Mesenchymal stem cell (in vitro differentiated cells and primary cell): ENCODE results near the gene PRLH.

ENCODE experiments used
- DNase-seq: peaks from one replicate; pipeline ENCODE4 v3.0.0-alpha.2; 2013
- H2AFZ ChIP-seq: one replicate; pipeline ENCODE4 v1.6.1; 2013; ENCODE audit warnings: low read depth, mild to moderate bottlenecking, control low read depth, inconsistent platforms, low read length, moderate library complexity
- H2AK5ac ChIP-seq: 2 replicates; pipeline ENCODE4 v1.6.1; 2013; ENCODE audit warnings: low read length, moderate library complexity, mild to moderate bottlenecking, inconsistent platforms; ENCODE audit not compliant: severe bottlenecking
- H2BK120ac ChIP-seq: one replicate; pipeline ENCODE4 v1.6.1; 2013; ENCODE audit warnings: low read depth, mild to moderate bottlenecking, inconsistent platforms, low read length, moderate library complexity
- H2BK12ac ChIP-seq, 2 experiments: one replicate each; pipeline ENCODE4 v1.6.1; 2013; ENCODE audit warnings: inconsistent platforms in 2 of 2, low read length in 2 of 2, mild to moderate bottlenecking in 2 of 2, moderate library complexity in 2 of 2, control low read depth in 1 of 2
- H2BK15ac ChIP-seq: one replicate; pipeline ENCODE4 v1.6.1; 2013; ENCODE audit warnings: mild to moderate bottlenecking, low read depth, inconsistent platforms; ENCODE audit not compliant: poor library complexity, severe bottlenecking
- H2BK5ac ChIP-seq: 2 replicates; pipeline ENCODE4 v1.6.1; 2013; ENCODE audit warnings: low read depth, mild to moderate bottlenecking, low read length, control low read depth, inconsistent platforms; ENCODE audit not compliant: poor library complexity, severe bottlenecking
- H3K14ac ChIP-seq, 2 experiments: one replicate each; pipeline ENCODE4 v1.6.1; 2013; ENCODE audit warnings: inconsistent platforms in 2 of 2, low read length in 2 of 2, control low read depth in 1 of 2, mild to moderate bottlenecking in 1 of 2, moderate library complexity in 1 of 2
- H3K18ac ChIP-seq, 2 experiments: one replicate each; pipeline ENCODE4 v1.6.1; 2013; ENCODE audit warnings: inconsistent platforms in 2 of 2, low read length in 2 of 2, control low read depth in 1 of 2, low read depth in 1 of 2, mild to moderate bottlenecking in 1 of 2
- H3K23ac ChIP-seq, 2 experiments: one replicate each; pipeline ENCODE4 v1.6.1; 2013; ENCODE audit warnings: inconsistent platforms in 2 of 2, low read length in 2 of 2, mild to moderate bottlenecking in 2 of 2, moderate library complexity in 2 of 2, control low read depth in 1 of 2
- H3K27ac ChIP-seq: 2 replicates; pipeline ENCODE4 v1.5.1; 2013; ENCODE audit warnings: mild to moderate bottlenecking, moderate library complexity, low read length, control low read depth, inconsistent platforms; ENCODE audit not compliant: poor library complexity, severe bottlenecking
- H3K27me3 ChIP-seq, 2 experiments: 2 replicates each; pipeline versions ENCODE4 v1.6.1 to v1.7.0; 2013; ENCODE audit warnings: low read length in 2 of 2, mild to moderate bottlenecking in 2 of 2, moderate library complexity in 2 of 2, control low read depth in 1 of 2, inconsistent platforms in 1 of 2; ENCODE audit not compliant: control insufficient read depth in 1 of 2, insufficient read depth in 1 of 2
- H3K36me3 ChIP-seq, 2 experiments: 2 replicates each; pipeline versions ENCODE4 v1.6.1 to v1.7.0; 2013; ENCODE audit warnings: low read length in 2 of 2, control low read depth in 1 of 2, inconsistent platforms in 1 of 2, low read depth in 1 of 2, mild to moderate bottlenecking in 1 of 2; ENCODE audit not compliant: insufficient read depth in 2 of 2, control insufficient read depth in 1 of 2
- H3K4ac ChIP-seq, 2 experiments: one replicate each; pipeline ENCODE4 v1.6.1; 2013; ENCODE audit warnings: inconsistent platforms in 2 of 2, low read length in 2 of 2, mild to moderate bottlenecking in 2 of 2, moderate library complexity in 2 of 2, control low read depth in 1 of 2, low read depth in 1 of 2
- H3K4me1 ChIP-seq: 2 replicates; pipeline ENCODE4 v1.6.1; 2013; ENCODE audit warnings: low read depth, low read length, control low read depth; ENCODE audit not compliant: control insufficient read depth, insufficient read depth
- H3K4me2 ChIP-seq: 2 replicates; pipeline ENCODE4 v1.6.1; 2013; ENCODE audit warnings: low read length, mild to moderate bottlenecking, inconsistent platforms; ENCODE audit not compliant: poor library complexity, severe bottlenecking
- H3K4me3 ChIP-seq, 2 experiments: 2 replicates each; pipeline versions ENCODE4 v1.5.1 to v1.7.0; 2013; ENCODE audit warnings: low read length in 2 of 2, mild to moderate bottlenecking in 2 of 2, control low read depth in 1 of 2, low read depth in 1 of 2; ENCODE audit not compliant: insufficient read depth in 1 of 2
- H3K79me1 ChIP-seq: replicated peaks from 2 replicates; pipeline ENCODE4 v1.6.1; 2013; ENCODE audit warnings: mild to moderate bottlenecking, control low read depth, low read length, inconsistent platforms; ENCODE audit not compliant: poor library complexity, severe bottlenecking
- H3K9ac ChIP-seq: 2 replicates; pipeline ENCODE4 v1.7.0; 2013; ENCODE audit warnings: mild to moderate bottlenecking, low read length, moderate library complexity
- H3K9me3 ChIP-seq: 2 replicates; pipeline ENCODE4 v1.7.0; 2013; ENCODE audit warnings: mild to moderate bottlenecking, low read length; ENCODE audit not compliant: control insufficient read depth
- H4K8ac ChIP-seq: one replicate; pipeline ENCODE4 v1.6.1; 2013; ENCODE audit warnings: inconsistent platforms, mild to moderate bottlenecking, low read length, moderate library complexity
- H4K91ac ChIP-seq: one replicate; pipeline ENCODE4 v1.6.1; 2013; ENCODE audit warnings: mild to moderate bottlenecking, low read length, inconsistent platforms
- whole genome bisulfite sequencing: methylation state at CpG from one replicate; pipeline ENCODE4 v1.1.7; 2013; ENCODE audit warnings: mixed read lengths; 5-methylcytosine and 5-hydroxymethylcytosine counted together

PRLH gene

DNA sequence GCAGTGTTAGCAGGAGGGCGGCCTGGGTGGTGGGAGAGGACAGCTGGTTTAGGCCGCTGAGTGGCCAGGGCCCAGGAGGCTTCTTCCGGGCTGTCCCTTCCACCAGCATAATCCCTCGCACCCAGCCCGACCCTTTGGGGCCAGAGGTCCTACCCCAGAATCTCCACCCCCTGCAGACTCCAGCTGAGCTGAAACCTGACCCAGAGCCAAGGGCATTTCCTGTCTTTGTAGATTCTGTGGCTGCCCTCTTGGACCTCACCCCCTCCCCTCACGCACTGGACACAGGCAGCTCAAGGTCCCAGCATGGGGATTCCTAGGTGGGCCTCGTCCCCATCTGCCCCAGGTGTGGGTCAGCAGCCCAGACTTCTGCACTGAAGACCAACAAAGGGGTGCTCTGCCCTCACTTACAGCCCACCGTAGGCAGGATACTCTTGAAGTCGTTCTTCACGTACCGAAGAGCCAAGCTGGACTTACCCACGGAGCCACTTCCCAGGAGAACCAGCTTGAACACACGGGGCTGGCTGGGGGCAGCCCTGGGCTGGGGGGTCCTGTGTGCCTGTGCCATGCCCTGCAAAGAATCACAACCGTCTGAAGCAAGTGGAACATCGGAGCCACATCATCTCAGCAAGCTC, 19.3 kb downstream of the PRLH start:
- peaks cover 19% of the 10 kb centered on the region for H3K4me1 ChIP-seq
- H3K27ac ChIP-seq, result no peak overlapping the region
- peak overlapping the region; percentile 26 for H2BK15ac ChIP-seq
- no peak overlapping the region for H3K4ac ChIP-seq
- H3K23ac ChIP-seq, result no peak overlapping the region
- H3K4me3 ChIP-seq, result no peak overlapping the region
- no peak overlapping the region for H2AFZ ChIP-seq
- H3K9me3 ChIP-seq, result no peaks in the 10 kb centered on the region
- no peaks in the 10 kb centered on the region for H3K36me3 ChIP-seq
- H2BK5ac ChIP-seq, result no peak overlapping the region
- DNase-seq, result no peak
- no peaks in the 10 kb centered on the region for H3K79me1 ChIP-seq
- H3K14ac ChIP-seq, result no peak overlapping the region
- no peak overlapping the region for H2BK12ac ChIP-seq
- no peak overlapping the region for H4K8ac ChIP-seq
- no peak overlapping the region for H3K9ac ChIP-seq
- no peak overlapping the region for H3K4me2 ChIP-seq
- 77% methylated on average over 15 of the region's 15 CpGs for WGBS
- H2BK120ac ChIP-seq, result no peak overlapping the region
- H4K91ac ChIP-seq, result no peak overlapping the region
- no peak overlapping the region for H3K18ac ChIP-seq
- H3K27me3 ChIP-seq, result peaks cover 0 to 5% of the 10 kb centered on the region in 2 experiments
- no peak overlapping the region for H2AK5ac ChIP-seq

DNA sequence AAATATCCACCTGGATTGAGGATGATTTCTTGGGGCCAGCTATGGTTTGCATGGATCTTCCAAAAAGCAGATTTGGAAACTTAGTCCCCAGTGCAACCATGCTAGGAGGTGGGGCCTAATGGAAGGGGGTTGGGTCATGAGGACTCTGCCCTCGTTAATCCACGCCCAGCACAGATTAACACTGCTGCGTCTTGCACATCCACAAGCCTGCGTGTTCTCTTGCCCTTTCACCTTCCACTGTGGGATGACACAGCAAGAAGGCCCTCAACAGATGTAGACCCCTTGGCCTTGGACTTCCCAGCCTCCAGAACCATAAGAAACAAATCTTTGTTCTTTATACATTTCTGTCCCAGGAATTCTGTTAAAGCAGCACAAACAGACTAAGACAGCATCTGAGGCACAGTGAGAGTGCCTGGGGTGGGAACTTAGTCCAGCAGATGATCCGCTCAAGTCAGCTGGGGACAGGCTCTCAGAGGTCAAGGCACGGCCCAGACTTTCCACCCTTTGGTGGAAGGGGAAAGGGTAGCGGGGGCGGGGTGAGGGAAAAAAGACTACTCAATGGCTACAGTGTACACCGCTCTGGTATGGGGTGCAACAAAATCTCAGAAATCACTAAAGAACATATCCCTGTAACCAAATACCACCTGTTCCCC, 21.8 kb downstream of the PRLH start:
- H3K4ac ChIP-seq, result no peak overlapping the region
- H3K9ac ChIP-seq, result no peak overlapping the region
- no peak for DNase-seq
- no peak overlapping the region for H4K8ac ChIP-seq
- H3K36me3 ChIP-seq, result no peaks in the 10 kb centered on the region
- H3K27me3 ChIP-seq, result peaks cover 0 to 5% of the 10 kb centered on the region in 2 experiments
- H3K9me3 ChIP-seq, result no peaks in the 10 kb centered on the region
- H3K27ac ChIP-seq, result no peak overlapping the region
- H3K4me1 ChIP-seq, result peaks cover 20% of the 10 kb centered on the region
- no peak overlapping the region for H3K18ac ChIP-seq
- no peaks in the 10 kb centered on the region for H3K79me1 ChIP-seq
- no peak overlapping the region for H2AFZ ChIP-seq
- WGBS, result 89% methylated on average over 5 of the region's 9 CpGs
- no peak overlapping the region for H4K91ac ChIP-seq
- no peak overlapping the region for H2BK120ac ChIP-seq
- H2BK12ac ChIP-seq, result no peak overlapping the region
- no peak overlapping the region for H3K14ac ChIP-seq
- no peak overlapping the region for H2AK5ac ChIP-seq
- no peak overlapping the region for H2BK15ac ChIP-seq
- H3K4me3 ChIP-seq, result no peak overlapping the region
- H3K4me2 ChIP-seq, result no peak overlapping the region
- H2BK5ac ChIP-seq, result no peak overlapping the region
- no peak overlapping the region for H3K23ac ChIP-seq

DNA sequence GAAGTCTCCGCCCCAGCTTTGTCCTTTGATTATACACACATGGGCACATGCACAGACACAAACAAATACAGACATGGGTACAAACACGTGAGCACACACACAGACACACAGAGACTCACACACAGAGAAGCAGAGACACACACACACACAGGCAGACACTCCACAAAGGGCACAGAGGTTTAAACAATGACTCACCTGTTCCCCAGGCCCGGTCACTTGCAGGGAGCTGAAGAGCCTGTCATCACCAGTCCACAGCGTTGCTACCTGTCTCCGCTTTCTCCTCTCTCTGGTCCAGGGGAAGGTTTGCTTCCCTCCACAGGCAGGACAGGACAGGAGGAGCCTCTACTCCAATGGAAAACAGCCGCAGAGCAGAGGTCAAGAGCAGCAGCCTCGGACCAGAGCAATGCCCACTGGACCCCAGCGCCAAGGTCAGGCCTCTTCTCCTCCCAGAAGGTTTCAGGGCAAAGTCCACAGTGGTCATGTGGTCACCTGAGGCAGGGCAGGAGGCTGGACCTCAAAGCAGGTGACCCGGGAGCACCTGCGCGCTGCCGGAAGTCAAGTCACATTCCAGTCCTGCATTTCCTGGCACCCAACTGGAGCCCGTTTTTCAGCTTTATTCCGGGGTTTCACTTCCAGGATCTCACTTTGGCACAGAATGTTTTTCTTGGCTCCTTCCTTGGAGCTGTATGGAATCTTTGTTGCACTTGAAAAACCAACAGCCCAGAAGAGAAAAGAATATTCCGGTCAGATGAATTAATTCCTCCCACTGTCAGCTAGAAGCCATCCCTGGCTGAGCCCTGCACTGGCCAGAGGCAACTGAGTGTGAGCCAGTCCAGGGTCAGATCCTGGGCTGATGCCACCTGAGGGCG, 24.1 kb downstream of the PRLH start, which contains the start of gene RAB17:
RAB17 (minus strand) TSS at position 463 of the 869 bp plus-strand sequence. CDS start 4,580 bp downstream, outside the sequence.
- Histone ChIP-seq H2BK5ac (no peak within 1 kb of the TSS), H3K27ac (no peak within 1 kb of the TSS), H2AK5ac (no peak within 1 kb of the TSS), H3K4me2 (no peak within 1 kb of the TSS), H4K91ac (no peak within 1 kb of the TSS), H2BK15ac (no peak within 1 kb of the TSS), H3K9me3 (no peaks in the 10 kb centered on the region), H2BK120ac (no peak within 1 kb of the TSS), H2BK12ac (no peak within 1 kb of the TSS), H3K14ac (peak within 1 kb of the TSS in 1 of 2 experiments; percentile 18), H3K79me1 (no peaks in the 10 kb centered on the region), H4K8ac (no peak within 1 kb of the TSS), H3K36me3 (no peaks in the 10 kb centered on the region), H3K9ac (no peak within 1 kb of the TSS), H3K18ac (no peak within 1 kb of the TSS), H3K27me3 (no peaks in the 10 kb centered on the region), H3K4ac (no peak within 1 kb of the TSS), H2AFZ (peak within 1 kb of the TSS; percentile 19), H3K4me1 (peaks cover 34% of the 10 kb centered on the region), H3K4me3 (no peak within 1 kb of the TSS), H3K23ac (peak within 1 kb of the TSS in 1 of 2 experiments; percentile 17)
- DNase-seq, result peak; percentile 44
- 72% methylated on average over 16 of the region's 16 CpGs for WGBS
